GM12892 (cell line): ENCODE measurements around the gene CALCOCO1.
"Not testable (repeated sequence)": the region's sequence is repeated elsewhere in the genome, so short reads cannot be mapped to it uniquely, and the experiment has no call there.

ENCODE experiments used
- DNase-seq: peaks from one replicate; pipeline ENCODE4 v3.0.0; 2011; ENCODE audit not compliant: insufficient read length
- FAIRE-seq: peaks from 2 replicates; lab custom pipeline; 2011; peaks lifted over from hg19 to GRCh38; lab: Jason Lieb, UNC
- POLR2A ChIP-seq: IDR thresholded peaks from 2 replicates; pipeline ENCODE4 v1.6.1; 2011; ENCODE audit warnings: low read depth, low read length, control low read depth
- POLR2AphosphoS5 ChIP-seq: IDR thresholded peaks from 2 replicates; pipeline ENCODE4 v1.6.1; 2011; ENCODE audit warnings: low read depth, low read length, control low read depth
- TAF1 ChIP-seq: IDR thresholded peaks from 2 replicates; pipeline ENCODE4 v1.6.1; 2011; ENCODE audit warnings: low read depth, mild to moderate bottlenecking, control low read depth, low read length, borderline replicate concordance

CALCOCO1 gene

DNA sequence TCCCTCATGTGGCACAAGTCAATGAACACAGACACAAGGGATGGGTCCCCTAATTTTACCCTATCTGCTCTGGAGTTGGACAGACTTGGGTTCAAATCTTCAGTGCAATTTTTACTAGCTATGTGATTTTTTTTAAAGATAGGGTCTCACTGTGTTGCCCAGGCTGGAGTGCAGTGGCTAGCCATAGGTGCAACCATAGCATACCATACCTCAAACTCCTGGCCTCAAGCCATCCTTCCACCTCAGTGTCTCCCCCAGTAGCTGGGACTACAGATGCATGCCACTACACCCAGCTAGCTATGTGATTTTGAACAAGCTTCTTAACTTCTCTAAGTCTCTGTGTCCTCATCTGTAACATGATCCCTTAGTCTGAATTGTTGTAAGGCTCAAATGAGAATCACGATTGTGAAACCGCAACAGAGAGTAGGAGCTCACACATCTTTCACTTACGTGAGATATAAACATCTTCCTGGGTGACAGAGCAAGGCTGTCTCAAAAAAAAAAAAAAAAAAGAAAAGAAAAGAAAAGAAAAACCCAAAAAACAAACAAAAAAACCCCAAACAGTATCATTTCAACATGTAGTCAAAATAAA, 4.7 kb downstream of the CALCOCO1 start:
- DNase-seq: no peak
- FAIRE-seq: no peak
- no peak for TF ChIP-seq TAF1
- no peak for TF ChIP-seq POLR2A
- no peak for TF ChIP-seq POLR2AphosphoS5

DNA sequence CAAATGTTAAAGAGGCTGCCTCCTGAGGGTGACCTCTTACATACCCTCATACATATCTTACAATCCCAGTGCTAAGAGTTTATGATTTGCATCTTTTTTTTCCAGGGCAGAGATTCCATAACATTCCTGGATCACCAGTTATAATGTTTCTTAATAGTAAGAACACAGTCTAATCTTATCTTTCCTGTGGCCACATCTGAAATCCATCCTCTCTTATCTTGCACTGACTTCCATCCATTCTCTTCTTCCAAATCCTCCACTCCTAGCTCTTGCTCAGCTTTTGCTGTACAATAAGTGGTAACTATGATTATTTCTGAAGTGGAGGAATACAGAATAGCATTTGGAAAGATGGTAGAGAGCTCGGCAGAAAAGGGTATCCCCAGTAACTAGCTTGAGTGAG, 6.3 kb downstream of the CALCOCO1 start:
- TF ChIP-seq POLR2A (no peak), POLR2AphosphoS5 (no peak), TAF1 (no peak)
- FAIRE-seq: no peak
- no peak for DNase-seq

DNA sequence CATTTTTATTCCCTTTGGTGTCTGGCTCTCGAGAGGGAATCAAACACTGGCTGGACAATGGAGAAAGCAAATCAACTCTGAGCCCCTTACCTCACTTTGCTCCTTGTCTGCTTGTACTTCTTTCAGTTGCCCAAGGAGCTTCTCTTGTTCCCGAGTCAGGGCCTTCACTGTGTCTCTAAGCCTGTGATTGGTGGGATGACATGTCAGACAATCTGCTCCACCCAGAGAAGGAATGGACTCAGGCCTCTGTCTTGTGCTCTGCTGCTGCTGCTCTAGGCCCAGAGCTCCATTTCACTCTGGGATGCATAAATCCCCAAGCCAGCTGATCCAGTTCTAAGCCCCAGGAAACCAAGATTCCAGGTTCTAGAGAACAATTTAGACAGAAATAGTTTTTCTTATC, 7.6 kb downstream of the CALCOCO1 start:
- FAIRE-seq: no peak
- no peak for DNase-seq
- TF ChIP-seq TAF1 (no peak), POLR2AphosphoS5 (no peak), POLR2A (no peak)

DNA sequence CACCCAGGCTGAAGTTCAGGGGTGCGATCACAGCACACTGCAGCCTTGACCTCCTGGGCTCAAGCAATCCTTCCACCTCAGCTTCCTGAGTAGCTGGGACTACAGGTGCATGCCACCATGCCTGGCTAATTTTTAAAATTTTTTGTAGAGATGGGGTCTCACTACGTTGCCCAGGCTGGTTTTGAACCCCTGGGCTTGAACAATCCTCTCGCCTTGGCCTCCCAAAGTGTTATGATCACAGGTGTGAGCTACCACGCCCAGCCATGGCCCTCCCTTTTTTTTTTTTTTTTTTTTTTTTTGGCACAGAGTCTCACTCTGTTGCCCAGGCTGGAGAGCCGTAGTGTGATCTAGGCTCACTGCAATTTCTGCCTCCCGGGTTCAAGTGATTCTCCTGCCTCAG, 8.7 kb downstream of the CALCOCO1 start:
- not testable (repeated sequence) for DNase-seq, FAIRE-seq

DNA sequence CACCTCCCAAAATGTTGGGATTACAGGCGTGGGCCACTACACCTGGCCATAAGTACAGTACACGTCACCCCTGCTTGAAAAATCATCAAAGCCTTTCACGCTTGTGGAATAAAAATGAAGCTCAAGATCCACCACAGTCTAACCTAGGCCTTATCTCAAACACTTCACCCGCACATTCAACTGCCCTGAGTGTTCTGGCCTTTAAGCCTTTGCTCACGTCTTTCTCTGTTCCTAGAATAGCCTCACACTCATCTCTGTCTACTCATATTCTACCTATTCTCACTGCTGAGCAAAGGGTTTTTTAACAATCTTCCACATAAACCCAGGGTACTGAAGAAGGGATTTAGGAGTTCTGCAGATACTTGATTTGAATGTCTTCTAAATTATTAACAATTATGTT, 9.9 kb downstream of the CALCOCO1 start:
- FAIRE-seq (no peak), DNase-seq (no peak)
- TF ChIP-seq TAF1: no peak
- no peak for TF ChIP-seq POLR2AphosphoS5
- TF ChIP-seq POLR2A: no peak

DNA sequence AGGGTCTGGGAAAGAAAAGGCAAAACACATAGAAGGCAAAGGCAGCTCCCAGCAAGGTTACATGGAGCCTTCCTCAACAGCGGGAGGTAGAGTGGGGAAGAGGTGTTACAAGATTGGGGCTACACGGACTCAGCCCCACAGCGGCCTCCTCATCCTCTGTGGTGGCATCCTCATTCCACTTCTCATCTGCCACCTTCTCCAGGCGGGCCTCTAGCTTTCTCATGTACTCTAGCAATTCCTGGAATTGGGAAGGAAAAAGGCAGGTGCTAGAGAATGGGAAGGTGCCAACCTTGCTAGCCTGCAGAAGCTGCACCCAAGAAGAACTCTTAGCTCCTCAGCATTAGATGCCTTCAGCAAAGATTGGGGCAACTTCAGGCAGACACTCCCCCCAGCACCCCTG, 13.2 kb downstream of the CALCOCO1 start:
- TF ChIP-seq POLR2A (no peak), POLR2AphosphoS5 (no peak), TAF1 (no peak)
- DNase-seq (no peak), FAIRE-seq (no peak)

DNA sequence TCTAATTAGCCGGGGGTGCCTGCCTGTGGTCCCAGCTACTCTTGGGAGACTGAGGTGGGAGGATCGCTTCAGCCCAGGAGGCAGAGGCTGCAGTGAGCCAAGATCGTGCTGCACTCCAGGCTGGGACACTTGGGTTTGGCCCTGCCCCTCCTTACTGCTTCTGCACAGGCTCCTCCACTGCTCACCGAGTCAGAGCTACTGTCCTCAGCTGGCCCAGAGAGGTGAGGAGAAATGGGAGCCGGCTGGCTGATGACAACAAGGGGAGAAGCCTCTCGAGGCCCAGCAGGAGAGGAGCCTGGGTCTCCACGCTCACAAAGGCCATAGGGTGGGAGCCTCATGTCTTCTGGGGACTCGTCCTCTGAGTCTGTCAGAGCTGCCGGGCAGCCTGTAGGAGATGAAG, 13.7 kb downstream of the CALCOCO1 start:
- TF ChIP-seq POLR2A (no peak), TAF1 (no peak), POLR2AphosphoS5 (no peak)
- DNase-seq (no peak), FAIRE-seq (no peak)

DNA sequence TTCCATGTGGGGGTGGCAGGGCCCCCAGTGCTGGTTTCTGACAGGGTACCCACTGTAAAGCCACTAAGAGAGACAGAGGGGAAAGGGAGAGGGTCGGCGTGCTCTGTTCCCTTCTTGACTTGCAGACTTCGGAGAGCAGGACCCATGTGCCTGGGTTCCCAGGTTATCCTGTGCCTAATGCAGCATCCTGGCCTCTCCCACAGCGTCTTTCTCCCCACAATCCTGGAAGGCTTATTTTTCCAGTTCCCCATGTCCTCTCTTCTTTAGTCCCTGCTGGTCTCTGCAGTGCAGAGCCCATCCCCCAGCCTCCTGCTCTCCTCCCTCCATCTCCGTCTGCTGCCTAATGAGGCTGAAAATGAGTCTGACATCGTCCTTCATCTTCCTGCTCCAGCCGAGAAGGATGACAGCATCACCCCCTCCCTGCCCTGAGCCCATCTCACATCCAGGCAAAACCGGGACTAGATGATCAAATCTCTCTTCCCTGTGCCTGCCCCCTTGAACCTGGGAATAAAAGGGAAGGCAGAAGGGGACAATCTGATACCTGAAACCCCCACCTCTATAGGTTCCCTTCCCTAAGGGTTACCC, 15.1 kb downstream of the CALCOCO1 start:
- DNase-seq (no peak), FAIRE-seq (no peak)

DNA sequence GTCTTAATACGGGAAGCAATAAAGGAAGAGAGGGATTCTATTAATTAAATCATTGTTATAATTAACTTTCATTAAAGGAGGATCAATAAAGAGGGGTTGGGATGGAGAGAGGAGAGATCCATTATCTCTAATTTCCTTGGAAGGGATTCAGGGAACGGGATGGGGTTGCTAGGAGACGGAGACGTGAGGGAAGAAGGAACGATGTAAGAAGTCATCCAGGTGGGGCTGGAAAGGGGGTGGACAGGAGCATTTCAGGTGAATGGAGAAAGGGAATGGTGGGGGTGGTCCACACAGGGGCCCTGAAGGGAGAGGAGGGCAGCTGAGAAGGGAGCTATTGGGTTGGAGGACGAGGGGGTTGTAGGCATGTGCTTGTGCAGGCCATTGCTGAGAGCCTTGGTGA, 17.2 kb downstream of the CALCOCO1 start:
- TF ChIP-seq TAF1 (no peak), POLR2AphosphoS5 (no peak), POLR2A (no peak)
- DNase-seq (no peak), FAIRE-seq (no peak)

More for the DNA sequence above, 15.1 kb downstream of the CALCOCO1 start:
- TF ChIP-seq TAF1 (no peak), POLR2AphosphoS5 (no peak), POLR2A (no peak)

DNA sequence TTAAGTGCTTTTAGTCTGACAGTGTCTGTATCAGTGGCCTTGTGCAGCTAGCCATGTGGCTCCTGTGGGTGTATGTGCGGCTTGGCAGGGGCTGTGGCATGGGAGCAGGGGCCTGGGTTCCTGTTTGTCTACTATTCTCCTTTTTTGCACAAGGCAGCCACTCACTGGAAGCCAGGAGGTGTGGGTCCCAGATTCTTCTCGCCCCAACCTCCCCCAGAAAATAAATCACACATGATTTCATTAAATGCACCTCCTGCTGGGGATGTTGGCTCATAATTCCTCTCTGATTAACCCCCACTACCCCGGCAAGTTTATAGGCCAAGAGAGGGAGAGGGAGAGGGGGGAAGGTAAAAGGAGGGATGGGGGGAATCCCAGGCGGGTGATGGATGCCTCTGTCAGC, 17.6 kb downstream of the CALCOCO1 start:
- FAIRE-seq (no peak), DNase-seq (no peak)
- TF ChIP-seq POLR2AphosphoS5: no peak
- no peak for TF ChIP-seq TAF1
- TF ChIP-seq POLR2A: no peak

DNA sequence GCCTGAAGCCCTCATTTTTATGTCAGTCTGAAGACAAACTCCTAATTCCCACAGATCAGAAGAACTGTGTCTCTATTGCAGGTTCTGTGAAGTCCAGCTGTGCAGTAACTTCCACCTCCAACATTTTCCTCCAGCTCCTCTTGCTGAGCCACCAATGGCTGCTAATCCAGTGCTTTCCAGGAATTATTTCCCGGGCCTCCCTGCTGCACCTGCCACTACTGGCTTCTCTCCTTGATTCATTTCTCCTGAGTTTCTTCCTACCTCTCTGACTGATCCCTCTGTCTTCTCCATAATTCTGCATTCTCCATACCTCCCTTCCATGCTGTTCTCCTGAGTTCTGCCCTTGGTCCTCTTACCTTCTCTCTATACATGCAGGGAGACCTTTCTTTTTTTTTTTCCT, 21.2 kb downstream of the CALCOCO1 start:
- TF ChIP-seq POLR2AphosphoS5 (no peak), POLR2A (no peak), TAF1 (no peak)
- FAIRE-seq (no peak), DNase-seq (no peak)

DNA sequence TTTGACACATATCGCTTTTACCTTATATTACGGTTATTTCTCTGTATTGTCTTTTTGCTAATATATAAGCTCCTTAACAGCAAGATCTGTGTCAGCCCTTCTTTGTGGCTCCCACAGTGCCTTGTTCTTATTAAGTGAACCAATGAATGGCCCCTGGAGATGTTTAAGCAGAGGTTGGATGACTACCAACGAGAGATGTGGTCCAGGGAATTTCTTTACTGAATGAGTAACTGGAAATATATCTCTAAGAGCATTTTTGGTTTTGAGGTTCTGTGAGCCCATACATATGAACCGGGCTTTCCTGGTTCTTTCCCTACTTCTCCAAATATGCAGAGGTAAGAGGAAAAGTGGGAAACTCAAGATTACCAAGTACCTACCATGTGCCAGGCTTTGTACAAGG, 23.5 kb downstream of the CALCOCO1 start:
- no peak for FAIRE-seq
- DNase-seq: no peak
- TF ChIP-seq POLR2AphosphoS5: no peak
- TF ChIP-seq TAF1: no peak
- TF ChIP-seq POLR2A: no peak
